Endothelial cell of umbilical vein (primary cell): ENCODE data around the gene EXOC6B. TPM values are rescaled to one million over a fixed set of nuclear protein-coding genes. Genes with fewer than 3 reads are reported as not detected.

Experiments
- BruUV-seq: library from RNA; stranded (reverse); fragments of 400-500 nt; replicated peaks from 2 replicates; lab custom pipeline; 2021; lab: Mats Ljungman, UMichigan
- CTCF ChIA-PET: fragments of 300-600, 350-600 bp; sonication (Branson Sonifier 250); formaldehyde crosslinking; loops from one replicate; lab custom pipeline; 2021; ENCODE audit warnings: antibody characterized with exemption, inconsistent platforms; lab: Charles Lee
- POLR2A ChIA-PET: fragments of 300-600, 350-600 bp; sonication (Branson Sonifier 250); formaldehyde crosslinking; loops from one replicate; lab custom pipeline; 2021; ENCODE audit warnings: antibody characterized with exemption, inconsistent platforms; lab: Charles Lee
- DNase-seq: peaks from one replicate; pipeline ENCODE4 v3.0.0-alpha.2; 2011; ENCODE audit warnings: low read depth, low spot score
- FAIRE-seq: peaks from 2 replicates; lab custom pipeline; 2011; peaks lifted over from hg19 to GRCh38; lab: Jason Lieb, UNC
- H2AFZ ChIP-seq: 2 replicates; pipeline ENCODE4 v1.6.0; 2012; ENCODE audit warnings: low read depth, low read length, control low read depth, inconsistent platforms
- H3K27ac ChIP-seq: 2 replicates; pipeline ENCODE4 v1.5.1; 2011; ENCODE audit warnings: low read depth, mild to moderate bottlenecking, control low read depth, low read length, moderate library complexity; ENCODE audit not compliant: insufficient read depth
- H3K27me3 ChIP-seq, 2 experiments: 2 replicates each; pipeline versions ENCODE4 v1.6.0 to v1.6.1; 2011; ENCODE audit warnings: low read length in 2 of 2, mixed read lengths in 1 of 2; ENCODE audit not compliant: control insufficient read depth in 2 of 2, insufficient read depth in 2 of 2
- H3K36me3 ChIP-seq, 2 experiments: 2 replicates in 1 of 2; 3 replicates in 1 of 2; pipeline ENCODE4 v1.5.1; 2011; ENCODE audit warnings: low read length in 2 of 2, mild to moderate bottlenecking in 1 of 2, moderate library complexity in 1 of 2; ENCODE audit not compliant: control insufficient read depth in 2 of 2, insufficient read depth in 2 of 2; ENCODE audit errors: extremely low read depth in 1 of 2
- H3K4me1 ChIP-seq: 3 replicates; pipeline ENCODE4 v1.5.1; 2011; ENCODE audit warnings: mild to moderate bottlenecking, low read length; ENCODE audit not compliant: control insufficient read depth, insufficient read depth; ENCODE audit errors: extremely low read depth
- H3K4me2 ChIP-seq: 2 replicates; pipeline ENCODE4 v1.6.1; 2011; ENCODE audit warnings: low read length, control low read depth, mixed read lengths; ENCODE audit not compliant: insufficient read depth
- H3K4me3 ChIP-seq, 3 experiments: fragments of 200-600 bp in 1 of 3; sonication (generic), shearing (Covaris generic) in 1 of 3; replicated peaks in 1 of 3; 2 replicates each; pipeline ENCODE4 v1.5.1; 2011 to 2016; ENCODE audit warnings: control low read depth in 3 of 3, low read length in 3 of 3, mild to moderate bottlenecking in 2 of 3, inconsistent platforms in 1 of 3, low read depth in 1 of 3, moderate library complexity in 1 of 3; ENCODE audit not compliant: insufficient read depth in 1 of 3
- H3K79me2 ChIP-seq: 2 replicates; pipeline ENCODE4 v1.6.0; 2012; ENCODE audit warnings: low read length, inconsistent platforms; ENCODE audit not compliant: control insufficient read depth, insufficient read depth
- H3K9ac ChIP-seq: replicated peaks from 2 replicates; pipeline ENCODE3; 2011; ENCODE audit warnings: low read length, control low read depth; ENCODE audit not compliant: insufficient read depth; ENCODE audit errors: extremely low read depth
- H3K9me1 ChIP-seq: replicated peaks from 3 replicates; pipeline ENCODE4 v1.6.0; 2011; ENCODE audit warnings: mild to moderate bottlenecking, low read length; ENCODE audit not compliant: control insufficient read depth, insufficient read depth; ENCODE audit errors: extremely low read depth
- H3K9me3 ChIP-seq: replicated peaks from 2 replicates; pipeline ENCODE4 v1.5.1; 2012; ENCODE audit warnings: low read length, inconsistent platforms; ENCODE audit not compliant: control insufficient read depth, insufficient read depth
- H4K20me1 ChIP-seq: replicated peaks from 2 replicates; pipeline ENCODE3; 2011; ENCODE audit warnings: mild to moderate bottlenecking, low read length; ENCODE audit not compliant: control insufficient read depth, insufficient read depth; ENCODE audit errors: extremely low read depth
- EZH2 ChIP-seq: IDR thresholded peaks from 2 replicates; pipeline ENCODE4 v1.6.1; 2012; ENCODE audit warnings: borderline replicate concordance, low read depth, mild to moderate bottlenecking, moderate library complexity, low read length, inconsistent platforms; ENCODE audit not compliant: severe bottlenecking
- FOS ChIP-seq: IDR thresholded peaks from 2 replicates; pipeline ENCODE4 v1.6.1; 2011; ENCODE audit warnings: mild to moderate bottlenecking, low read length, moderate library complexity, borderline replicate concordance; ENCODE audit not compliant: insufficient read depth
- GATA2 ChIP-seq: IDR thresholded peaks from 2 replicates; pipeline ENCODE4 v1.7.0; 2011; ENCODE audit warnings: low read depth, mild to moderate bottlenecking, moderate library complexity, mixed read lengths, low read length; ENCODE audit not compliant: insufficient read length, insufficient read depth
- JUN ChIP-seq: IDR thresholded peaks from 2 replicates; pipeline ENCODE4 v1.6.1; 2011; ENCODE audit warnings: borderline replicate concordance, low read depth; ENCODE audit not compliant: insufficient read length, insufficient read depth
- MYC ChIP-seq: IDR thresholded peaks from one replicate; pipeline ENCODE4 v1.6.1; 2011; ENCODE audit warnings: mild to moderate bottlenecking, low read depth, low read length
- POLR2A ChIP-seq: IDR thresholded peaks from 2 replicates; pipeline ENCODE4 v1.6.1; 2012; ENCODE audit warnings: low read depth, mild to moderate bottlenecking, control low read depth, low read length
- POLR2AphosphoS5 ChIP-seq: IDR thresholded peaks from 2 replicates; pipeline ENCODE4 v1.6.1; 2012; ENCODE audit warnings: low read depth, mild to moderate bottlenecking, control low read depth, low read length, moderate library complexity; ENCODE audit not compliant: insufficient read depth
- dilution Hi-C: fragments of 300-500 bp; cut with MboI; formaldehyde crosslinking; loops from one replicate; pipeline ENCODE4 v1.15.0; 2019; ENCODE audit warnings: low sequenced_read_pairs; ENCODE audit not compliant: extremely low pct_ligation_motif_present
- intact Hi-C: fragments of 100-400 bp; cut with micrococcal nuclease; formaldehyde crosslinking; loops from one replicate; pipeline ENCODE4 v1.10.0; 2022
- polyA plus RNA-seq, 4 experiments: library from polyadenylated mRNA; depleted of rRNA in 3 of 4; stranded (reverse) in 3 of 4; unstranded in 1 of 4; fragments of >200 nt; gene quantifications; 2 replicates each; pipeline versions ENCODE4 v1.2.1 to v1.2.3, GENCODE V29; 2011 to 2012; ENCODE audit warnings: missing spikeins in 1 of 4
- total RNA-seq: library from RNA; stranded (reverse); gene quantifications from 2 replicates; pipeline ENCODE4 v1.2.3, GENCODE V29; 2021
- TF ChIP-seq, protein P1 (sequence below), 2 donors: IDR thresholded peaks; 1 replicate in 1 of 2; 2 replicates in 1 of 2; pipeline ENCODE4 v1.5.1; 2011; ENCODE audit warnings: low read length in 2 of 2, mild to moderate bottlenecking in 2 of 2, moderate library complexity in 2 of 2, control low read depth in 1 of 2, inconsistent platforms in 1 of 2, low read depth in 1 of 2; ENCODE audit not compliant: insufficient read depth in 1 of 2; ENCODE audit errors: extremely low read depth in 1 of 2
- TF ChIP-seq, protein P2 (sequence below): IDR thresholded peaks from 2 replicates; pipeline ENCODE4 v1.6.1; 2011; ENCODE audit not compliant: insufficient read depth, insufficient read length

The EXOC6B gene
- total and polyA plus RNA-seq, 2 donors (not counting 3 experiments of a cell fraction or from before 2014, with no cell fraction given) = 10.8 to 34.8 TPM

DNA sequence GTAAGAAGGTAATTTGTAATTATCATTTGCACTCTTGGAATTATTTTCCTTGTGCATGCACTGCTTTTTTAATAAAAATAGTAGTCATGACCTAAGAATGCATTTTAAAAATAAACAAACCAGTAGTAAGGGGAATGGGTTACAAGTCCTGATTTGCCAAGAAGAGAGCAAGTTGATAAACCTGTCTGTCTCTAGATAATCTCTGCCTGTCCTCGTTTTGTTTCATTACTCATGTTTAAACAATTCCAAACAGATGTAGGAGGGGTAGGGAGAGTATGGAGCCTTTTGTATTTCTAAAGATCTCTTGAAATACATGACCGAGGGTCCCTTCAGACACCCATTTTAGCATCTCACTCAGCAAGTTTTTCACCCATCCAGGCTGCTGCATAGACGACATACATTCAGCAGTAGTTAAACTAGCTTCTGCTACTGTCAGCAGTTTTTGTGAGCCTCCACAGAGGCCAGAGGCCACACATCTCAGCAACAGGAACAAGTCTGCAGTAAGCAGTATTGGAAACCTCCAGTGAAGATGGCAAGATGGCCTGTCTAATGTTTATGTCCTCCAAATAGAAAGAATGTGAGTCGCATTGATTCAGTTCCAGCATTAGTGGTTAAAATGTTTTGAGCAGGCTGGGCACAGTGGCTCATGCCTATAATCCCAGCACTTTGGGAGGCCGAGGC, 2.3 kb upstream of the EXOC6B start:
- H3K4me1 ChIP-seq = peaks cover 16% of the 10 kb centered on the region
- no peaks in the 10 kb centered on the region for H3K9me1 ChIP-seq
- dilution Hi-C loops (no loop called here), intact Hi-C loops (loop anchor here (5.0 kb wide), 1 partner anchor 36 kb away; no protein-coding TSS in a partner anchor)
- no peak overlapping the region for H3K9ac ChIP-seq
- FAIRE-seq (peak; percentile 66), DNase-seq (peak; percentile 42)
- H3K79me2 ChIP-seq = peaks cover 6% of the 10 kb centered on the region
- no TSS peak for BruUV-seq
- H3K4me2 ChIP-seq = no peak overlapping the region
- ChIA-PET POLR2A (no interaction called here), CTCF (no interaction called here)
- TF ChIP-seq FOS = peak; percentile 14
- TF ChIP-seq, protein P1, sequence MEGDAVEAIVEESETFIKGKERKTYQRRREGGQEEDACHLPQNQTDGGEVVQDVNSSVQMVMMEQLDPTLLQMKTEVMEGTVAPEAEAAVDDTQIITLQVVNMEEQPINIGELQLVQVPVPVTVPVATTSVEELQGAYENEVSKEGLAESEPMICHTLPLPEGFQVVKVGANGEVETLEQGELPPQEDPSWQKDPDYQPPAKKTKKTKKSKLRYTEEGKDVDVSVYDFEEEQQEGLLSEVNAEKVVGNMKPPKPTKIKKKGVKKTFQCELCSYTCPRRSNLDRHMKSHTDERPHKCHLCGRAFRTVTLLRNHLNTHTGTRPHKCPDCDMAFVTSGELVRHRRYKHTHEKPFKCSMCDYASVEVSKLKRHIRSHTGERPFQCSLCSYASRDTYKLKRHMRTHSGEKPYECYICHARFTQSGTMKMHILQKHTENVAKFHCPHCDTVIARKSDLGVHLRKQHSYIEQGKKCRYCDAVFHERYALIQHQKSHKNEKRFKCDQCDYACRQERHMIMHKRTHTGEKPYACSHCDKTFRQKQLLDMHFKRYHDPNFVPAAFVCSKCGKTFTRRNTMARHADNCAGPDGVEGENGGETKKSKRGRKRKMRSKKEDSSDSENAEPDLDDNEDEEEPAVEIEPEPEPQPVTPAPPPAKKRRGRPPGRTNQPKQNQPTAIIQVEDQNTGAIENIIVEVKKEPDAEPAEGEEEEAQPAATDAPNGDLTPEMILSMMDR (IDR thresholded peaks at IDR 0.05; ENCODE audit: extremely low read depth in 1 of 2, insufficient read depth in 1 of 2, low read depth in 1 of 2, low read length in 2 of 2) = no peak
- H3K4me3 ChIP-seq = no peak overlapping the region
- peak overlapping the region; percentile 39 for H2AFZ ChIP-seq
- no peaks in the 10 kb centered on the region for H3K9me3 ChIP-seq
- H4K20me1 ChIP-seq = no peaks in the 10 kb centered on the region
- H3K27me3 ChIP-seq = no peaks in the 10 kb centered on the region
- no peaks in the 10 kb centered on the region for H3K36me3 ChIP-seq
- H3K27ac ChIP-seq = no peak overlapping the region

DNA sequence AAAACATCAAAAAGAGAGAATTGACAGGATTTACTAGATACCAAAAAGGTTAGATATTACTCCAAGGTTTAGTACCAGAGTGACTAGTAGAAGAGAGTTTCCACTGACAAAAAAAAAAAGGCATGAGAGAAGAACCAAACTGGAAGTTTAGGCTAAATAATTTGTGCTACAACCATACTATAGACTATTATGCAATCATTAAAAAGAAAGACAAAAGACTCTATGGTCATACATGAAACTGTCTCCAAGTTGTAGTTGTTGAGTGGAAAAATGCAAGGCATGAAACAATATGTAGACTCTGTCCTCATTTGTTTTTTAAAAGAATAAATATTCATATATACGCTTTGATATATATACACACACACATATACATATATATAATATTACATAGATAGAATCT, 1.7 kb upstream of the EXOC6B start:
- POLR2A ChIA-PET = no interaction called here
- Histone ChIP-seq H2AFZ (no peak overlapping the region), H3K79me2 (peaks cover 8% of the 10 kb centered on the region), H3K36me3 (no peaks in the 10 kb centered on the region), H3K27ac (no peak overlapping the region), H3K4me1 (peaks cover 16% of the 10 kb centered on the region), H3K9me1 (no peaks in the 10 kb centered on the region), H4K20me1 (no peaks in the 10 kb centered on the region), H3K4me3 (no peak overlapping the region), H3K27me3 (no peaks in the 10 kb centered on the region), H3K4me2 (no peak overlapping the region), H3K9ac (no peak overlapping the region), H3K9me3 (no peaks in the 10 kb centered on the region)
- TF ChIP-seq EZH2 (no peak), POLR2A (no peak), JUN (no peak), MYC (no peak), POLR2AphosphoS5 (no peak), FOS (no peak), GATA2 (no peak)
- TF ChIP-seq, protein P1 (IDR thresholded peaks at IDR 0.05; ENCODE audit: extremely low read depth in 1 of 2, insufficient read depth in 1 of 2, low read depth in 1 of 2, low read length in 2 of 2) = no peak
- TF ChIP-seq, protein P2, sequence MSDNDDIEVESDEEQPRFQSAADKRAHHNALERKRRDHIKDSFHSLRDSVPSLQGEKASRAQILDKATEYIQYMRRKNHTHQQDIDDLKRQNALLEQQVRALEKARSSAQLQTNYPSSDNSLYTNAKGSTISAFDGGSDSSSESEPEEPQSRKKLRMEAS = no peak
- FAIRE-seq = no peak
- DNase-seq = no peak
- intact Hi-C loops (loop anchor here (5.0 kb wide), 1 partner anchor 35 kb away; no protein-coding TSS in a partner anchor), dilution Hi-C loops (no loop called here)
- CTCF ChIA-PET = no interaction called here
- BruUV-seq = no TSS peak
